GM12878 (cell line): ENCODE measurements around the gene GARNL3. TPM values are rescaled to one million over a fixed set of nuclear protein-coding genes. Genes with fewer than 3 reads are reported as not detected.

Experiments used
- ATAC-seq: fragments of 200-7000 bp; cut with Tn5 transposase; 3 replicates; pipeline ENCODE4 v1.9.1; 2020; ENCODE audit warnings: mild to moderate bottlenecking, moderate library complexity
- BruUV-seq: library from RNA; stranded (reverse); fragments of 400-500 nt; replicated peaks from 2 replicates; lab custom pipeline; 2021; lab: Mats Ljungman, UMichigan
- CTCF ChIA-PET: fragments of 300-600 bp; sonication (Branson Sonifier 250); formaldehyde crosslinking; extraction: SDS; loops from one replicate; lab custom pipeline; 2021; ENCODE audit warnings: inconsistent platforms; lab: Yijun Ruan, JAX
- POLR2A ChIA-PET: fragments of 350-600 bp; formaldehyde crosslinking; extraction: SDS; loops from one replicate; lab custom pipeline; 2021; ENCODE audit warnings: inconsistent platforms; lab: Charles Lee
- RAD21 ChIA-PET: fragments of 300-600 bp; sonication (Branson Sonifier 250); formaldehyde crosslinking; loops from one replicate; lab custom pipeline; 2023; ENCODE audit warnings: antibody characterized with exemption; ENCODE audit not compliant: unreplicated experiment; lab: Charles Lee
- SMC1A ChIA-PET: fragments of 300-600 bp; sonication (Branson Sonifier 250); formaldehyde crosslinking; loops from one replicate; lab custom pipeline; 2023; ENCODE audit not compliant: unreplicated experiment, uncharacterized antibody; lab: Charles Lee
- DNase-seq: peaks from one replicate; pipeline ENCODE4 v3.0.0-alpha.2; 2011; ENCODE audit warnings: low read depth, low spot score
- FAIRE-seq: peaks from 3 replicates; lab custom pipeline; 2011; peaks lifted over from hg19 to GRCh38; lab: Jason Lieb, UNC
- H2AFZ ChIP-seq: 2 replicates; pipeline ENCODE4 v1.6.0; 2011; ENCODE audit warnings: low read depth, low read length, control low read depth; ENCODE audit not compliant: control insufficient read depth
- H3K27ac ChIP-seq: 2 replicates; pipeline ENCODE4 v1.5.1; 2011; ENCODE audit warnings: control low read depth; ENCODE audit not compliant: control insufficient read depth, insufficient read depth
- H3K27me3 ChIP-seq, 2 experiments: replicated peaks in 1 of 2; 2 replicates each; pipeline versions ENCODE4 v1.6.0 to v1.6.1; 2011; ENCODE audit warnings: low read length in 1 of 2; ENCODE audit not compliant: control insufficient read depth in 2 of 2, insufficient read depth in 2 of 2
- H3K36me3 ChIP-seq, 2 experiments: 2 replicates each; pipeline ENCODE4 v1.5.1; 2011; ENCODE audit warnings: low read length in 1 of 2; ENCODE audit not compliant: control insufficient read depth in 2 of 2, insufficient read depth in 2 of 2
- H3K4me1 ChIP-seq: 2 replicates; pipeline ENCODE4 v1.6.1; 2011; ENCODE audit warnings: mild to moderate bottlenecking, low read length, moderate library complexity, mixed read lengths; ENCODE audit not compliant: control insufficient read depth, insufficient read depth
- H3K4me2 ChIP-seq: 2 replicates; pipeline ENCODE4 v1.6.0; 2011; ENCODE audit warnings: control low read depth; ENCODE audit not compliant: control insufficient read depth, insufficient read depth
- H3K4me3 ChIP-seq: fragments of 200-600 bp; sonication (generic); 2 replicates; pipeline ENCODE4 v1.5.1; 2016
- H3K79me2 ChIP-seq: 2 replicates; pipeline ENCODE4 v1.6.0; 2011; ENCODE audit warnings: low read length; ENCODE audit not compliant: control insufficient read depth, insufficient read depth
- H3K9ac ChIP-seq: 2 replicates; pipeline ENCODE4 v1.8.0; 2011; ENCODE audit warnings: low read length, control low read depth, mixed read lengths; ENCODE audit not compliant: control insufficient read depth, insufficient read depth
- H3K9me3 ChIP-seq: replicated peaks from 3 replicates; pipeline ENCODE4 v1.5.1; 2011; ENCODE audit warnings: mild to moderate bottlenecking, low read length; ENCODE audit not compliant: control insufficient read depth, insufficient read depth
- H4K20me1 ChIP-seq: 2 replicates; pipeline ENCODE4 v1.6.0; 2011; ENCODE audit not compliant: control insufficient read depth, insufficient read depth
- E2F8 ChIP-seq: fragments of 450-650 bp; IDR thresholded peaks from 2 replicates; pipeline ENCODE4 v1.6.1; 2018; ENCODE audit warnings: mild to moderate bottlenecking, low read depth, moderate library complexity; ENCODE audit not compliant: partially characterized antibody
- FOS ChIP-seq: IDR thresholded peaks from 3 replicates; pipeline ENCODE4 v1.6.1; 2011; ENCODE audit warnings: borderline replicate concordance; ENCODE audit not compliant: insufficient read length; ENCODE audit errors: extremely low read depth
- HDAC6 ChIP-seq: fragments of 200-600 bp; sonication (generic); IDR thresholded peaks from one replicate; pipeline ENCODE4 v1.8.0; 2017; ENCODE audit warnings: antibody characterized with exemption; ENCODE audit not compliant: unreplicated experiment
- IRF5 ChIP-seq: fragments of 450-650 bp; IDR thresholded peaks from 2 replicates; pipeline ENCODE4 v1.6.1; 2017; ENCODE audit warnings: borderline replicate concordance
- NKRF ChIP-seq: fragments of 450-650 bp; conservative IDR thresholded peaks from 2 replicates; pipeline ENCODE4 v1.6.1; 2017; ENCODE audit warnings: mild to moderate bottlenecking, moderate library complexity
- NR2F1 ChIP-seq: fragments of 450-650 bp; conservative IDR thresholded peaks from 2 replicates; pipeline ENCODE4 v1.6.1; 2017; ENCODE audit warnings: mild to moderate bottlenecking
- RAD21 ChIP-seq: IDR thresholded peaks from 2 replicates; pipeline ENCODE4 v1.6.1; 2011; ENCODE audit warnings: mild to moderate bottlenecking, low read depth, low read length, moderate library complexity; ENCODE audit not compliant: insufficient read depth
- SRF ChIP-seq, 2 experiments: IDR thresholded peaks; 2 replicates each; pipeline ENCODE4 v1.6.1; 2011; ENCODE audit warnings: low read depth in 2 of 2, low read length in 2 of 2, mild to moderate bottlenecking in 1 of 2, moderate library complexity in 1 of 2
- STAT3 ChIP-seq: IDR thresholded peaks from 2 replicates; pipeline ENCODE4 v1.6.1; 2011; ENCODE audit warnings: low read depth, low read length, improper control_type of control experiment
- TBL1XR1 ChIP-seq: IDR thresholded peaks from 2 replicates; pipeline ENCODE4 v1.6.1; 2012; ENCODE audit warnings: low read depth, low read length, improper control_type of control experiment
- WGBS: methylation state at CpG from one replicate; pipeline ENCODE4 v1.1.6; 2016; ENCODE audit warnings: low lambda C conversion rate; ENCODE audit not compliant: insufficient replicate concordance, insufficient coverage; ENCODE audit errors: missing lambda C conversion rate; 5-methylcytosine and 5-hydroxymethylcytosine counted together
- in situ Hi-C: fragments of 300-500 bp; cut with MboI; formaldehyde crosslinking; loops from 9 replicates; pipeline ENCODE4 v1.14.3; 2018; ENCODE audit warnings: mixed read lengths
- intact Hi-C: fragments of 100-400 bp; cut with micrococcal nuclease; formaldehyde crosslinking; loops from one replicate; pipeline ENCODE4 v1.14.2; 2022; ENCODE audit not compliant: unreplicated experiment
- polyA plus RNA-seq, 11 experiments: library from polyadenylated mRNA; depleted of rRNA in 4 of 11; unstranded in 6 of 11; stranded (reverse) in 5 of 11; fragments of >200 nt; fragmentation: Nextera tagmentation in 4 of 11; fragmentation: Illumina TruSeq in 1 of 11; extraction: Ambion mirVana in 4 of 11; extraction: Trizol in 1 of 11; gene quantifications; 1 replicate in 1 of 11; 2 replicates in 10 of 11; pipeline versions ENCODE4 v1.2.1 to v1.2.3, GENCODE V29; 2011 to 2016; ENCODE audit warnings: inconsistent platforms in 2 of 11, missing spikeins in 2 of 11, low read depth in 1 of 11
- total RNA-seq, 4 experiments: library from RNA; depleted of rRNA in 3 of 4; stranded (reverse); fragments of >200 nt in 3 of 4; fragmentation: Illumina TruSeq in 1 of 4; extraction: Trizol in 1 of 4; gene quantifications; 2 replicates each; pipeline versions ENCODE4 v1.2.1 to v1.2.3, GENCODE V29; 2013 to 2021
- TF ChIP-seq, protein P1 (sequence below): fragments of 450-650 bp; IDR thresholded peaks from 2 replicates; pipeline ENCODE4 v1.6.1; 2017; ENCODE audit warnings: mild to moderate bottlenecking, low read depth, inconsistent platforms; ENCODE audit not compliant: poor library complexity, severe bottlenecking
- TF ChIP-seq, protein P2 (sequence below): fragments of 450-650 bp; IDR thresholded peaks from 2 replicates; pipeline ENCODE4 v1.6.1; 2017; ENCODE audit warnings: antibody characterized with exemption, mild to moderate bottlenecking, moderate library complexity

The GARNL3 gene
- total and polyA plus RNA-seq, 10 of the 15 experiments (the other 5 are each of a cell fraction or from before 2014, with no cell fraction given), result 0.89 to 13.2 (median 6.3) TPM

DNA sequence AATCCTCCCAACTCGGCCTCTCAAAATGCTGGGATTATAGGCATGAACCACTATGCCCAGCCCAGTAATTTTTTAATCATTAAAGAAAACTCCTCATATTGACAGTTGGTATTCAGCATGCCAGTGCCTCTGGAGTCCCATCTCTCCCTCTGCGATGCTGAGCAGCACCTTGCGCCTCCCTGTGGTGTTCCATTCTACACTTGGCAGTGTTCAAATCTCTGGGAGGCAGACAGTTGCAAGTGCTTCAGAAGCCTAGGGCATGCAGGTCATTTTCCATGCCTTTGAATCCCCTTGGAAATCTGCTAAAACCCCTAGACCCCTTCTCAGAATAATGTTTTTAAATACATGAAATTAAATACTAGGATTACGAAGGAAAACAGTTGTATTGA lies 41.3 kb downstream of the GARNL3 start:
- FAIRE-seq (no peak), ATAC-seq (no peak), DNase-seq (no peak)
- no peaks in the 10 kb centered on the region for H4K20me1 ChIP-seq
- in situ Hi-C loops, result no loop called here
- no peak overlapping the region for H3K4me3 ChIP-seq
- no peak overlapping the region for H3K27ac ChIP-seq
- H3K27me3 ChIP-seq, result no peaks in the 10 kb centered on the region
- ChIA-PET SMC1A (no interaction called here), CTCF (no interaction called here), POLR2A (no interaction called here), RAD21 (no interaction called here)
- 73% methylated on average over 4 of the region's 4 CpGs for WGBS
- no peak overlapping the region for H3K9ac ChIP-seq
- H3K79me2 ChIP-seq, result no peaks in the 10 kb centered on the region
- H3K36me3 ChIP-seq, result no peaks in the 10 kb centered on the region; a peak in 1 of 4 replicates
- intact Hi-C loops, result no loop called here
- H2AFZ ChIP-seq, result no peak overlapping the region
- BruUV-seq, result no TSS peak
- no peaks in the 10 kb centered on the region for H3K4me1 ChIP-seq
- no peaks in the 10 kb centered on the region for H3K9me3 ChIP-seq
- no peak overlapping the region for H3K4me2 ChIP-seq
- TF ChIP-seq SRF (IDR thresholded peaks at IDR 0.05; ENCODE audit: low read depth in 2 of 2, low read length in 2 of 2), result no peak
- TF ChIP-seq, protein P1, sequence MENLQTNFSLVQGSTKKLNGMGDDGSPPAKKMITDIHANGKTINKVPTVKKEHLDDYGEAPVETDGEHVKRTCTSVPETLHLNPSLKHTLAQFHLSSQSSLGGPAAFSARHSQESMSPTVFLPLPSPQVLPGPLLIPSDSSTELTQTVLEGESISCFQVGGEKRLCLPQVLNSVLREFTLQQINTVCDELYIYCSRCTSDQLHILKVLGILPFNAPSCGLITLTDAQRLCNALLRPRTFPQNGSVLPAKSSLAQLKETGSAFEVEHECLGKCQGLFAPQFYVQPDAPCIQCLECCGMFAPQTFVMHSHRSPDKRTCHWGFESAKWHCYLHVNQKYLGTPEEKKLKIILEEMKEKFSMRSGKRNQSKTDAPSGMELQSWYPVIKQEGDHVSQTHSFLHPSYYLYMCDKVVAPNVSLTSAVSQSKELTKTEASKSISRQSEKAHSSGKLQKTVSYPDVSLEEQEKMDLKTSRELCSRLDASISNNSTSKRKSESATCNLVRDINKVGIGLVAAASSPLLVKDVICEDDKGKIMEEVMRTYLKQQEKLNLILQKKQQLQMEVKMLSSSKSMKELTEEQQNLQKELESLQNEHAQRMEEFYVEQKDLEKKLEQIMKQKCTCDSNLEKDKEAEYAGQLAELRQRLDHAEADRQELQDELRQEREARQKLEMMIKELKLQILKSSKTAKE, result no peak
- TF ChIP-seq RAD21, result no peak
- TF ChIP-seq IRF5, result no peak
- TF ChIP-seq E2F8, result no peak
- no peak for TF ChIP-seq FOS
- TF ChIP-seq, protein P2, sequence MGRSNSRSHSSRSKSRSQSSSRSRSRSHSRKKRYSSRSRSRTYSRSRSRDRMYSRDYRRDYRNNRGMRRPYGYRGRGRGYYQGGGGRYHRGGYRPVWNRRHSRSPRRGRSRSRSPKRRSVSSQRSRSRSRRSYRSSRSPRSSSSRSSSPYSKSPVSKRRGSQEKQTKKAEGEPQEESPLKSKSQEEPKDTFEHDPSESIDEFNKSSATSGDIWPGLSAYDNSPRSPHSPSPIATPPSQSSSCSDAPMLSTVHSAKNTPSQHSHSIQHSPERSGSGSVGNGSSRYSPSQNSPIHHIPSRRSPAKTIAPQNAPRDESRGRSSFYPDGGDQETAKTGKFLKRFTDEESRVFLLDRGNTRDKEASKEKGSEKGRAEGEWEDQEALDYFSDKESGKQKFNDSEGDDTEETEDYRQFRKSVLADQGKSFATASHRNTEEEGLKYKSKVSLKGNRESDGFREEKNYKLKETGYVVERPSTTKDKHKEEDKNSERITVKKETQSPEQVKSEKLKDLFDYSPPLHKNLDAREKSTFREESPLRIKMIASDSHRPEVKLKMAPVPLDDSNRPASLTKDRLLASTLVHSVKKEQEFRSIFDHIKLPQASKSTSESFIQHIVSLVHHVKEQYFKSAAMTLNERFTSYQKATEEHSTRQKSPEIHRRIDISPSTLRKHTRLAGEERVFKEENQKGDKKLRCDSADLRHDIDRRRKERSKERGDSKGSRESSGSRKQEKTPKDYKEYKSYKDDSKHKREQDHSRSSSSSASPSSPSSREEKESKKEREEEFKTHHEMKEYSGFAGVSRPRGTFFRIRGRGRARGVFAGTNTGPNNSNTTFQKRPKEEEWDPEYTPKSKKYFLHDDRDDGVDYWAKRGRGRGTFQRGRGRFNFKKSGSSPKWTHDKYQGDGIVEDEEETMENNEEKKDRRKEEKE, result no peak
- TF ChIP-seq TBL1XR1, result no peak
- TF ChIP-seq STAT3, result no peak
- no peak for TF ChIP-seq NKRF
- no peak for TF ChIP-seq HDAC6
- no peak for TF ChIP-seq NR2F1
